ENCODE data around the gene CDH23. TPM values are rescaled to one million over a fixed set of nuclear protein-coding genes. Genes with fewer than 3 reads are reported as not detected.

Gene CDH23
- total RNA-seq, 8 experiments from 2014 or later = 1.6 to 81.3 (median 3.3) TPM

DNA sequence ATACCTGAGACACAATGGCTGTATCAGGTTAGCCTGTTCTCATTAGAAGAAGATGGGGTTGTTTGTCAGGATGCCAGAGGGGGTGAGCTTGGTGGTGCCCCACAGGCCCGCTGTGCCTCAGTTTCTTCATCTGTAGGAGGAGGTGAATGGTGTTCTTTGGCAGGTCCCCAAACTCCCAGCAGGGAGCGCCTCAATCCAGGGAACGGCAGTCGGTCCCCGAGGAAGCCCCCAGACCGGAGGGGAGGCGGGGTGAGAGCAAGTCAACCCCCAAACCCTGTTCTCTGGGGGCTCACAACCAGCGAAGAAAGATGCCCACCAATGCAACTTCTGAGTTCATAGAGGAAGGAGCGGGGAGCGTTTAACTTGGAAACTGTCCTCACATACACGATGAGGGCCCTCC, 306.9 kb downstream of the CDH23 start:
- no peak for ATAC-seq (replicated peaks in 6 of 8)
- Histone ChIP-seq H3K4me1 (replicated peaks in 1 of 2) (peaks cover 0 to 11% of the 10 kb centered on the region in 2 donors), H3K4me3 (no peak overlapping the region), H3K27ac (no peak overlapping the region)
- in situ Hi-C loops (cut with MboI; ENCODE audit: low pct_unique_long_range_greater_than_20kb in 2 of 9, low sequenced_read_pairs in 9 of 9, unreplicated experiment in 9 of 9) = loop anchor here in 8 of 9 experiments (10.0 to 25.0 kb wide), 5 partner anchors 316 to 399 kb away; partner anchors contain the start of genes CDH23 (in 5 of the 8) and SLC29A3 (in 5 of the 8)
- WGBS, 10 experiments = 64 to 100% (median 80%) methylated on average over 3 to 8 of the region's 11 CpGs; no CpG with 5 or more reads in 5 of the 10 experiments

DNA sequence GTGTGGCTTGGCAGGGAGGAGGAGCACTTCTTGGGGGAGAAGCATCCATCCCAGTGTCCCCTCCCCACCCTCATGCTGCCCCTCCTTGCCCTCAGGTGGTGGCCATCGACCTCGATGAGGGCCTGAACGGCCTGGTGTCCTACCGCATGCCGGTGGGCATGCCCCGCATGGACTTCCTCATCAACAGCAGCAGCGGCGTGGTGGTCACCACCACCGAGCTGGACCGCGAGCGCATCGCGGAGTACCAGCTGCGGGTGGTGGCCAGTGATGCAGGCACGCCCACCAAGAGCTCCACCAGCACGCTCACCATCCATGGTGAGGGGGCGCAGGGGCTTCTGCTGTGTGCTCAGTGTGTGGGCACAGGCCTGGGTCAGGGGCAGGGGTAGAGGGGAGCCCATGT, 308.1 kb downstream of the CDH23 start:
- Histone ChIP-seq H3K4me3 (no peak overlapping the region), H3K27ac (no peak overlapping the region), H3K4me1 (replicated peaks in 1 of 2) (peaks cover 0 to 7% of the 10 kb centered on the region in 2 donors)
- in situ Hi-C loops (cut with MboI; ENCODE audit: low pct_unique_long_range_greater_than_20kb in 2 of 9, low sequenced_read_pairs in 9 of 9, unreplicated experiment in 9 of 9) = loop anchor here in 8 of 9 experiments (10.0 to 25.0 kb wide), 5 partner anchors 318 to 400 kb away; partner anchors contain the start of genes CDH23 (in 5 of the 8) and SLC29A3 (in 5 of the 8)
- 80 to 90% methylated on average over 2 to 4 of the region's 18 CpGs; no CpG with 5 or more reads in 8 of the 10 experiments for WGBS, 10 experiments
- ATAC-seq (replicated peaks in 6 of 8) = no peak

DNA sequence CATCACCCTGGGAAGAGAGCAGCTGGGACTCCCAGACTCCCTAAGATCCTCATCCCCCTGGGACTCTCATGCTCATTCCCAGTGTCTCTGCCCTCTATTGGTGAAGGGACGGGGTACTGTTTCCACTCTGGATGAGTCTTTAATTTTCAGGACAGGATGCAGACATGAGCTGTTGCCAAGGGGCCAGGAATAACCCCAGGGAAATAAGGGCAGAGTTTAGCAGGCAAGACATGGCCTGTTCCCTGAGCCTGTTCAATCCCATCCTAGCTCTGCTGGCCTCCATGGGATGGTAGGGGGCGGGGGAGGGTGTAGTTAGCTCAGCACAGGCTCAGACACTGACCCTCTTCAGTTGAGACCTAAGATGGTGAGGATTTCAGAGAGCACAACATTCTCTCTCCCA, 308.9 kb downstream of the CDH23 start:
- Histone ChIP-seq H3K4me1 (replicated peaks in 1 of 2) (peaks cover 0 to 4% of the 10 kb centered on the region in 2 donors), H3K4me3 (no peak overlapping the region), H3K27ac (no peak overlapping the region)
- ATAC-seq (replicated peaks in 6 of 8) = no peak
- 71 to 100% methylated on average over 1 of the region's 2 CpGs; no CpG with 5 or more reads in 8 of the 10 experiments for WGBS, 10 experiments
- in situ Hi-C loops (cut with MboI; ENCODE audit: low pct_unique_long_range_greater_than_20kb in 2 of 9, low sequenced_read_pairs in 9 of 9, unreplicated experiment in 9 of 9) = loop anchor here in 8 of 9 experiments (10.0 to 25.0 kb wide), 5 partner anchors 318 to 401 kb away; partner anchors contain the start of genes CDH23 (in 5 of the 8) and SLC29A3 (in 5 of the 8)

DNA sequence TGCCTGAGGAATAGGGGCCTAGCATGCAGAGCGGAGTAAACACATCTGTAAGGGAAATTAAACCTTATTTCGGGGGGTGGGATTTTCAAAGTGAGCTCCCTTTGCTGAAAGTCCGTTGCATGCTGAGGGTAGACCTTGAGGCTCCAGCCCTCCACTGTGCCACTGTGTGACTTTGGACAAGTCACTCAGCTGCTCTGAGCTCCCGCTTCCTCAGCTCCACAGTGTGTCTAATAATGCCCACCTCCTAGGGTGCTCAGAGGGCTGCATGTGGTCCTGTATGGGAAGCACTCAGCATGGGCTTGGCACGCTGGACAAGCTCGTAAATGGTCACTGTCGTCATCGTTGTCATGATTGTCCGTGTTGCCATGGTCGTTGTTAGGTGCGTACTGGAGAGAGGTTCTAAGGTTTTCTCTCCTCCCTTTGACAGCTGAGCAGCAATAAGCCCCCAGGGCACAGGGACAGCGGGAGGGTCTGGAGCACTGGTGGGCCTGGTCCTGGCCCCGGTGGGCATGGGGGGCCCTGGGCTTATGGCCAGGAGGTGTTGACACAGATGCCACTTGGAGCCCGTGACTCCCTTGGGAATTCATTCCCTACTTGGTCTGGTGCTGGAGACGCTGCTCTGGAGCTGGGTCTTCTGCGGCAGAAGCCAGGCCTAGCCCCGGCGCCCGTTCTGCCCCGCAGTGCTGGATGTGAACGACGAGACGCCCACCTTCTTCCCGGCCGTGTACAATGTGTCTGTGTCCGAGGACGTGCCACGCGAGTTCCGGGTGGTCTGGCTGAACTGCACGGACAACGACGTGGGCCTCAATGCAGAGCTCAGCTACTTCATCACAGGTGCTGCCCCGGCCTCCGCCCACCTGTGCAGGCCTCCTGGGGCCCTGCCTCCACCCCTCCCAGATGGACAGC, 309.7 kb downstream of the CDH23 start:
- in situ Hi-C loops (cut with MboI; ENCODE audit: low pct_unique_long_range_greater_than_20kb in 2 of 9, low sequenced_read_pairs in 9 of 9, unreplicated experiment in 9 of 9) = loop anchor here in 8 of 9 experiments (10.0 to 25.0 kb wide), 5 partner anchors 319 to 402 kb away; partner anchors contain the start of genes CDH23 (in 5 of the 8) and SLC29A3 (in 5 of the 8)
- WGBS, 10 experiments = 27 to 90% (median 80%) methylated on average over 1 to 14 of the region's 35 CpGs; no CpG with 5 or more reads in 4 of the 10 experiments
- no peaks in the 10 kb centered on the region for H3K4me1 ChIP-seq (replicated peaks in 1 of 2)
- ATAC-seq (replicated peaks in 6 of 8) = peak in 1 of 8 experiments; percentile 31
- no peak overlapping the region for H3K4me3 ChIP-seq
- H3K27ac ChIP-seq = no peak overlapping the region

DNA sequence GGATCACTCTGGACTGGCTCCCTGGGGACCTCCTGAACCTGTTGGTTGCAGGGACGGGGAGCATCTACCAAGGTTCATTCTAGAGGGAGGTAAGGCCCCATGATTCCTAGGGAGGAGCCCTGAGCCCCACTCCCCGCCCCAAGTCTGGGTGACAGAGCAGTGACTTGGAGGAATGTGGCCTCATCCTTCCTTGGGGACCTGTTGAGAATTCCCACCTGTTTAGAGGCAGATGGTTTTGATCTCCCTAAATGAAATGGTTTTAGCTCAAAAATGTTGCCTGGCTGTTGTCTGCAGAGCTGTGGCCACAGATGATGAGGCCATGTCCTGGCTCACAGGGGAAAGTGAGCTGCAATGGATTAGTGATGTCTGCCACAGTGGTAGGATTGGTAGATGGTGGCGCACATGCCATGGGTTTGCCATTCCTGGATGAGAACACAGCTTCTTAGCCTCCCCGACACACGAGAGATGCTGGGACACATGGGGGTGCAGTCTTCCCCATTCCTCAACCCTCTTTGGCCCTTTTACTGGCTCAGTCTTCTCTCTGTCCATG, 310.6 kb downstream of the CDH23 start:
- WGBS, 10 experiments = 27 to 100% (median 82%) methylated on average over 1 to 3 of the region's 5 CpGs; no CpG with 5 or more reads in 2 of the 10 experiments
- no peaks in the 10 kb centered on the region for H3K4me1 ChIP-seq (replicated peaks in 1 of 2)
- no peak overlapping the region for H3K27ac ChIP-seq
- in situ Hi-C loops (cut with MboI; ENCODE audit: low pct_unique_long_range_greater_than_20kb in 2 of 9, low sequenced_read_pairs in 9 of 9, unreplicated experiment in 9 of 9) = loop anchor here in 8 of 9 experiments (10.0 to 25.0 kb wide), 5 partner anchors 320 to 403 kb away; partner anchors contain the start of genes CDH23 (in 5 of the 8) and SLC29A3 (in 5 of the 8)
- H3K4me3 ChIP-seq = no peak overlapping the region
- ATAC-seq (replicated peaks in 6 of 8) = no peak

DNA sequence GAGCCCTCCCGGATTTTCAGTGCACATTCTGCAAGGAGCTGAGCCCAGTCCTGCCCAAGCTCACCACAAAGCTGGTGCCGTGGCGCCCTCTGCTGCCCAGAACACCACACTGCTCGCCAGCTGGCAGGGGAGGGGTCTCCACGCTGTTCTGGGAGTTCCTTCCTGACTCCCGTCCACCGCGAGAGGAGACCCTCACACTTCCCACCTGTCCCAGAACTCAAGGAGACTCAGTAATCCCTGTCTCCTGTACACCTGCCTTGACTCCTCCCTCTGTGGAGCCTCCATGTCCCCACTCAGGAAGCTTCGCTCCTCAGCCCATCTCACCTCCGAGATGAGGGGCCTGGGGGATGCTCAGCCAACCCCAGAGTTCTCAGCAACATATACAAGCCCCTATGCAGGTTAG, 311.6 kb downstream of the CDH23 start:
- Histone ChIP-seq H3K4me1 (replicated peaks in 1 of 2) (peaks cover 2 to 5% of the 10 kb centered on the region in 2 donors), H3K27ac (no peak overlapping the region), H3K4me3 (no peak overlapping the region)
- ATAC-seq (replicated peaks in 6 of 8) = peak; percentile 21 to 90 (median 84)
- in situ Hi-C loops (cut with MboI; ENCODE audit: low pct_unique_long_range_greater_than_20kb in 2 of 9, low sequenced_read_pairs in 9 of 9, unreplicated experiment in 9 of 9) = loop anchor here in 8 of 9 experiments (10.0 to 25.0 kb wide), 5 partner anchors 321 to 404 kb away; partner anchors contain the start of genes CDH23 (in 5 of the 8) and SLC29A3 (in 5 of the 8)
- WGBS, 10 experiments = 0 to 3% methylated on average over 2 to 5 of the region's 10 CpGs; no CpG with 5 or more reads in 8 of the 10 experiments

DNA sequence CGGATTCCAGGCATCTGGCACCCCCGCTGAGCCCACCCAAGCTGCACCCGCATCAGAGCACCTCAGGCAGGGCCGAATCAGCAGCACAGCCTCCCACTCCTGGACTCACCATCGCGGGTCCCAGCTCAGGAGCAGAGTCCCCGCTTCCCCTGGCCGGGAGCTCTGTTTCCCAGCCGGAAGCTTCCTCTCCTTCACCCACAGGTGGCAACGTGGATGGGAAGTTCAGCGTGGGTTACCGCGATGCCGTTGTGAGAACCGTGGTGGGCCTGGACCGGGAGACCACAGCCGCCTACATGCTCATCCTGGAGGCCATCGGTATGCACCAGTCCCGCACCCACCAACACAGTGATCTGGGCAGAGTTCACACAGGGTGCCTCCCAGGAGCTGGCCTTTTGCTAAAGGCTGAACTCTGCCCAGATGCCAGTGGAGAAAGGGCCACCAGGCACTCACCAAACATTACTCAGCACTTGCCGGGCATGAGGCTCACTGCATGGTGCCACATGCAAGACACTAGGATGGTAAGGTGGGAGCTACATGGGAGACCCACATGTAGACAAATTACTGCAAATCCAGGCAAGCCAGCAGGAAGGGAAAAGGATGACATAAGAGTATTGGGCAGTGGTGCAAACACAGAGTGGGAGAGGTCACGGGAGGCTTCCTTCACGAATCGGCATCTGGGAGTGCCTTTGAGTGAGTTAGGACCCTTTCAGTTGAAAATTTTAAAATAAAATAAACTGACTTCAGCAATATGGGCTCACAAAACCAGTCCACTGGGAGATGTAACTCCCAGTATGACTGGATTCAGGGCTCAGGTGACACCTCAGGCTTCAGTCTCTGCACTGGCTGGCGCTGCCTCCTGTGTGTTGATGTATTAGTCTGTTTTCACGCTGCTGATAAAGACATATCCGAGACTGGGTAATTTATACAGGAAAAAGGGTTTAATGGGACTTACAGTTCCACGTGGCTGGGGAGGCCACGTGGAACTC, 312.5 kb downstream of the CDH23 start:
- WGBS, 10 experiments = 25 to 92% (median 79%) methylated on average over 2 to 14 of the region's 28 CpGs; no CpG with 5 or more reads in 2 of the 10 experiments
- Histone ChIP-seq H3K27ac (no peak overlapping the region), H3K4me3 (no peak overlapping the region), H3K4me1 (replicated peaks in 1 of 2) (peaks cover 9 to 14% of the 10 kb centered on the region in 2 donors)
- in situ Hi-C loops (cut with MboI; ENCODE audit: low pct_unique_long_range_greater_than_20kb in 2 of 9, low sequenced_read_pairs in 9 of 9, unreplicated experiment in 9 of 9) = loop anchor here in 8 of 9 experiments (10.0 to 25.0 kb wide), 5 partner anchors 322 to 404 kb away; partner anchors contain the start of genes CDH23 (in 5 of the 8) and SLC29A3 (in 5 of the 8)
- ATAC-seq (replicated peaks in 6 of 8) = peak in 1 of 8 experiments; percentile 25

DNA sequence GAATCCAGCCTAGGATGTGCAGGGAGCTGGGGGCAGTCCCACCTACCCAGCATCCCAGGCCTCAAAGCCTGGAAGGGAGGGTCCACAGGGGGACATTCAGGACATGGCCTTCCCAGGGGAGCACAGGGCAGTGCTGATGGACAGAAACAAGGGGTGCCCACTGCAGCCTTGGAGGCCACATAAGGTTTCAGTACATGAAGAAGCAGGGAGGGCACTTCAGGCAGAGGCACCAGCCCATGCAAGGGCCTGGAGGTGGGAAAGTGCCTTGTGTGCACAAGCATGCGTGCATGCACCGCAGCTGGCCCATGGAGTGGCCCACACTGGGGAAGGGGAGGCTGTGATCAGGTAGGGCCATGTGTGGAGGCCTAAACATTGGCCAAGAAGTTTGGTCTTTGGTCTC, 313.8 kb downstream of the CDH23 start:
- no peak for ATAC-seq (replicated peaks in 6 of 8)
- H3K27ac ChIP-seq = no peak overlapping the region
- 70 to 90% methylated on average over 2 of the region's 2 CpGs; no CpG with 5 or more reads in 8 of the 10 experiments for WGBS, 10 experiments

DNA sequence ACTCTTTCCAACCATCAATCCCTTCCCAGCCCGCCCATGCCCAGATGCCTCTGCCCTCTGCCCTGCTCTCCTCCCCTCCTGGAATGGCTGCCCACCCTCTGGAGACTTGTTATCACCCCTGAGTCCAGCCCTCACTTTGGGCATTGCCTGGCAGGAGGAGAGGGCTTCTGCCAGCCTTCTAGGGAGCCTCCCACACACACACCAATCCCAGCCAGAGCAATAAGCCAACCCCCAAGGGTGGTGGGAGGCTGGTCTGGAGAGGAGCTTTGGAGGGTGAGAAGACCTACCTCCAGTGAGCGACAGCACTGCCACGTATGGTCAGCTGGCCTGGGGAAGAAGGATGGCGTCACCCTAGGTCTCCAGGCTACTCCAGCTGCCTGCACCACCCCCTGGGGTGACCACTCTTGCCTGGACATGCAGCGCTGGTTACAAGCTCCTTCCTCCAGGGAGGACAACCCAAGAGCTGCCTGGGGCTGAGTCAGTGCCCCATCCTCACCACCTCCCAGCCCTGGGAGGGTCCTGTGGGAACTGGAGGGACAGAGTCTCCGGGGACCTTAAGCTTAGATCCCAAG, 314.4 kb downstream of the CDH23 start:
- H3K4me3 ChIP-seq = no peak overlapping the region
- in situ Hi-C loops (cut with MboI; ENCODE audit: low pct_unique_long_range_greater_than_20kb in 2 of 9, low sequenced_read_pairs in 9 of 9, unreplicated experiment in 9 of 9) = loop anchor here in 7 of 9 experiments (25.0 kb wide), 2 partner anchors 324 to 399 kb away; partner anchors contain the start of genes CDH23 (in 5 of the 7) and SLC29A3 (in 4 of the 7)
- WGBS, 10 experiments = 71 to 80% (median 71%) methylated on average over 1 to 4 of the region's 6 CpGs; no CpG with 5 or more reads in 7 of the 10 experiments
- no peak overlapping the region for H3K27ac ChIP-seq
- peaks cover 9 to 15% of the 10 kb centered on the region in 2 donors for H3K4me1 ChIP-seq (replicated peaks in 1 of 2)
- no peak for ATAC-seq (replicated peaks in 6 of 8)

More for the DNA sequence above, 313.8 kb downstream of the CDH23 start:
- H3K4me1 ChIP-seq (replicated peaks in 1 of 2) = peaks cover 9 to 15% of the 10 kb centered on the region in 2 donors
- in situ Hi-C loops (cut with MboI; ENCODE audit: low pct_unique_long_range_greater_than_20kb in 2 of 9, low sequenced_read_pairs in 9 of 9, unreplicated experiment in 9 of 9) = loop anchor here in 7 of 9 experiments (25.0 kb wide), 2 partner anchors 323 to 398 kb away; partner anchors contain the start of genes CDH23 (in 5 of the 7) and SLC29A3 (in 4 of the 7)
- H3K4me3 ChIP-seq = no peak overlapping the region

DNA sequence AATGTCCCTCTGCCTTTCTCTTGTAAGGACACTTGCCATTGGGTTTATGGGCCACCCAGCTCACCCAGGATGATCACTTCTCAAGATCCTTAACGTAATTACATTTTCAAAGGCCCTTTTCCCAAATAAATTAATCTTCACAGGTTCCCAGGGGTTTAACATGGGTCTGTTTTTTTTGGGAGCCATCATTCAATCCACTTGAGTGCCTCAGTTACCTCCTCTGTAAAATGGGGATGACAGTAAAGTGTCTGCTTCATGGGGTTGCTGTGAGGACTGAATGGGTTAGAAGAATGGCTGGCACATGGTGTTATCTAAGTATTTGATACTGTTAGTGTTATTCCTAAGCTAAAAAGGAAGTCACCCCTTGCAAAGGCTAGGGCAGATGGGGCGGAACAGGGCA, 315.4 kb downstream of the CDH23 start:
- no peak for ATAC-seq (replicated peaks in 6 of 8)
- H3K27ac ChIP-seq = no peak overlapping the region
- in situ Hi-C loops (cut with MboI; ENCODE audit: low pct_unique_long_range_greater_than_20kb in 2 of 9, low sequenced_read_pairs in 9 of 9, unreplicated experiment in 9 of 9) = loop anchor here in 7 of 9 experiments (25.0 kb wide), 2 partner anchors 325 to 400 kb away; partner anchors contain the start of genes CDH23 (in 5 of the 7) and SLC29A3 (in 4 of the 7)

DNA sequence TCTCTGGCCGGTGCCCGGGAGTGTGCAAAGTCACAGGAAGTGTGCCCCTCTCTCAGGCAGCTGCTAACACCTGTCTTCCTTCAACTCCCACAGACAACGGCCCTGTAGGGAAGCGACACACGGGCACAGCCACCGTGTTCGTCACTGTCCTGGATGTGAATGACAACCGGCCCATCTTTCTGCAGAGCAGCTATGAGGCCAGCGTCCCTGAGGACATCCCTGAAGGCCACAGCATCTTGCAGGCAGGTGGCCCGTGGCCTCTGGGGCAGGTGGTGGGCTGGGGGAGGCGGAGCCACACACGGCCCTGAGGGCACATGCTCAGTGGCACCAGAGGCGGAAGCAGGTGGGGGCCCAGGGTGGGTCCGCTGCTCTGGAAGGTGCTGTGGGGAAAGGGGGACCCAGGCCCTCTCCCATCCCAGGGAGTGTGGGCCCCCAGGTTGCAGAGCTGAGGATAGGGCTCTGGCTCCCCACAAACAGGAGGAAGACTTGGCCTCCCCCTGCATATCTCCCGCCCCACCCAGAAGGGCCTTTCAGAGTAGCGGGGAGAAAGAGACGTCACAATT, 315.9 kb downstream of the CDH23 start:
- Histone ChIP-seq H3K4me1 (replicated peaks in 1 of 2) (peaks cover 9 to 15% of the 10 kb centered on the region in 2 donors), H3K27ac (no peak overlapping the region), H3K4me3 (no peak overlapping the region)
- in situ Hi-C loops (cut with MboI; ENCODE audit: low pct_unique_long_range_greater_than_20kb in 2 of 9, low sequenced_read_pairs in 9 of 9, unreplicated experiment in 9 of 9) = loop anchor here in 7 of 9 experiments (25.0 kb wide), 2 partner anchors 325 to 400 kb away; partner anchors contain the start of genes CDH23 (in 5 of the 7) and SLC29A3 (in 4 of the 7)
- WGBS, 10 experiments = 80% methylated on average over 1 to 6 of the region's 17 CpGs; no CpG with 5 or more reads in 8 of the 10 experiments
- no peak for ATAC-seq (replicated peaks in 6 of 8)

More for the DNA sequence above, 315.4 kb downstream of the CDH23 start:
- peaks cover 9 to 15% of the 10 kb centered on the region in 2 donors for H3K4me1 ChIP-seq (replicated peaks in 1 of 2)
- 50 to 100% (median 95%) methylated on average over 1 to 2 of the region's 2 CpGs; no CpG with 5 or more reads in 6 of the 10 experiments for WGBS, 10 experiments
- no peak overlapping the region for H3K4me3 ChIP-seq

Data from motor neuron (in vitro differentiated cells).